SKM-1 treated with dmso at 0.1 percent for 144 hours (cell line): ENCODE results near the gene POLR2A.

Source experiments
- DNase-seq: peaks from one replicate; lab custom pipeline; 2025; ENCODE audit not compliant: unreplicated experiment; lab: John Stamatoyannopoulos, UW

POLR2A gene

DNA sequence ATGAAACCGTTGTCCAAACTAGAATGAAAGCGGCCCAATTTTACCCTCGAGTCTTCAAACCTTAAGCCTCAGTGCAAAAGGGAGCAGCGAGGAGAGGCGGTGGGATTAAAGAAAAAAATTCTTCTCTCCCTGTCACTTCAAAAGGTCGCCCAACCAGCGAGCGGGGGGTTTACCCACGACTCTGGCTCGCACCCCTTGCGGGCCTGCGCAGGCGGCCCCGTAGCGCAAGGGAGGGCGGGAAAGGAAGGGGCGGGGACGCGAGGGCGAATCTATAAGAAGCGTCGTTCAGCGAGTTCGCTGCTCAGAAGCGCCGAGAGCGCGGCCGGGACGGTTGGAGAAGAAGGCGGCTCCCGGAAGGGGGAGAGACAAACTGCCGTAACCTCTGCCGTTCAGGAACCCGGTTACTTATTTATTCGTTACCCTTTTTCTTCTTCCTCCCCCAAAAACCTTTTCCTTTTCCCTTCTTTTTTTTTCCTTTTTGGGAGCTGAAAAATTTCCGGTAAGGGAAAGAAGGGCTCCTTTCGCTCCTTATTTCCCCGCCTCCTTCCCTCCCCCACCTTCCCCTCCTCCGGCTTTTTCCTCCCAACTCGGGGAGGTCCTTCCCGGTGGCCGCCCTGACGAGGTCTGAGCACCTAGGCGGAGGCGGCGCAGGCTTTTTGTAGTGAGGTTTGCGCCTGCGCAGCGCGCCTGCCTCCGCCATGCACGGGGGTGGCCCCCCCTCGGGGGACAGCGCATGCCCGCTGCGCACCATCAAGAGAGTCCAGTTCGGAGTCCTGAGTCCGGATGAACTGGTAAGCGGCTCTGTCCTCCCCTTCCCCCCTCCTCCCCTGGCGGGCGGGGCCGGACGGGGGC, at the start of gene POLR2A:
TSS of gene POLR2A (plus strand) at position 300 of the 852 bp plus-strand sequence.
- peak; percentile 73 for DNase-seq

GRCh38 chr17:7435676-7436555, 48.2 kb upstream of the POLR2A start:
- peak; percentile 48 for DNase-seq

GRCh38 chr17:7436556-7437368, 47.4 kb upstream of the POLR2A start:
- DNase-seq = peak; percentile 20

DNA sequence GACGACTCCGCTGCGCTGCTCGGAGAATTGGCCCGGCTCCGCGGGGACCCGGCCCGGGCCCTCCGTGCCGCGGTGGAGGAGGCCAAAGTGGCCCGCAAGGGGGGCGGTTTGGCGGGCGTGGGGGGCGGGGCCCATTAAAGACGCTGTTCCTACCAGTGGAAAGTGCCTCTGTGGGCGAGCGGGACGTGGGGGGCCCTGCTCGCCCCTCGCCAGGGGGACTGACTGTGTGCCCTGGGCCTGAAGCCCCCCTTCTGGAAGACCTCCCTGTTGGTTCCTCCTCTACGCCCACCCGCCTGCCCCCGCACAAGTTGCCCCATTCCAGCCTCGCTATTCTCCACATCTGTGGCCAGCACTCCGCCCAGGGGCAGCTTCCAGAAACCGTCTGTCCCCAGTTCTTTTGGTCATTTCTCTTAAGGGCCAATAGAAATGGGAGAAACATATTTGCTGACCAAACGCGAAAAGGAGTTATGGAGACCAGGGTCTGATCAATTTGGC, 46.8 kb upstream of the POLR2A start:
- DNase-seq = no peak

DNA sequence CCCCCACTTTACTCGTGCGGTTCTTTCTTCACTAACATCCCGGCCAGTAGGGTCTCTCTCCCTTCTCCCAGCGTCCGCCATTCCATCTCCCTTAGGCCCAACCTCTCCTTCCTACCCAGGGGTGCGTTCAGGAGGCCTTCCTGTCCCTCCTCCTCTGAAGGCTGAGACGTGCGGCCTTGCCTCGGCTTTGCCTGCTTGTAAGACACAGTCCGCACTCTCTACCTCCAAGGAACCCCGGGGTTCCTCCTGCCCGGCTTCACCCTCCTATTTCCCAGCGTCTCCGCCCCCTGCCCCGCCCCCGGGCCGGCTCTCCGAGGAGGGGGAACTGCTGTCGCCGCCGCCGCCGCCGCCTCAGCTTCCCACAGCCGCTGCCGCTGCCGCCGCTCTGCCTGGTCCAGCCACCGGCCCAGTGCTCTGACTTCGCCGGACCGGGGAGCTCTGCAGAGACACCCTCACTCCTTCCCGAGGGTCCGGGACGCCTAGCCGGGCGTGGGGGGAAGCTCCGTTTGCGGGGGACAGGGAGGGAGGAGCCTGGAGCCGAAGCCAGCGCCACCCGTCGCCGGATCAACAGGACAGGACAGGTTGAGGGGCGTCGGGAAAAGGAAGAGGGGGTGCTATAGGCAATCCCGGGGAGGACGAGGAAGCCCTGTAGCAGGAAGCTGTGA, 46.1 kb upstream of the POLR2A start:
- no peak for DNase-seq

- no peak for DNase-seq
Observed at GRCh38 chr17:7438656-7439460, 45.3 kb upstream of the POLR2A start.

DNA sequence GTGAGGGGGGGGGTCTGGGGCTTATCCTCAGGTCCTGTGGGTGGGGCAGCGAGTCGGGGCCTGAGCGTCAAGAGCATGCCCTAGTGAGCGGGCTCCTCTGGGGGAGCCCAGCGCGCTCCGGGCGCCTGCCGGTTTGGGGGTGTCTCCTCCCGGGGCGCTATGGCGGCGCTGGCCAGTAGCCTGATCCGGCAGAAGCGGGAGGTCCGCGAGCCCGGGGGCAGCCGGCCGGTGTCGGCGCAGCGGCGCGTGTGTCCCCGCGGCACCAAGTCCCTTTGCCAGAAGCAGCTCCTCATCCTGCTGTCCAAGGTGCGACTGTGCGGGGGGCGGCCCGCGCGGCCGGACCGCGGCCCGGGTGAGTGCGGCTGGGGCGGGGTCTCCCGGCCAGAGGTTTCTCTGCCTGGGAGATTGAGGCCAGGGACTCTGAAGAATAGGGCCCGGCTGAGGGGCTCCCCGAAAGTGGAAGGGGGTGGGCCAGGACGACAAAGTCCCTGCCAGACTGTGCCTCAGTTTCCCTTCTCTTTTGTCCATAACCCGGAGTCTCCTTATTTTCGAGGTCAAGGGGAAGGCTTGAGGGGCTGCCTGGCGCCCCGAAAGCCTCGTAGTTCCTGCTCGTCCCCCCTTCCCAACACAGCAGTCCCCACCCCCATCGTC, 44.6 kb upstream of the POLR2A start, which contains the start of gene FGF11:
TSS of gene FGF11 (plus strand) at position 51 of the 651 bp plus-strand sequence. CDS start at position 160, 109 bp downstream.
- DNase-seq = no peak

DNA sequence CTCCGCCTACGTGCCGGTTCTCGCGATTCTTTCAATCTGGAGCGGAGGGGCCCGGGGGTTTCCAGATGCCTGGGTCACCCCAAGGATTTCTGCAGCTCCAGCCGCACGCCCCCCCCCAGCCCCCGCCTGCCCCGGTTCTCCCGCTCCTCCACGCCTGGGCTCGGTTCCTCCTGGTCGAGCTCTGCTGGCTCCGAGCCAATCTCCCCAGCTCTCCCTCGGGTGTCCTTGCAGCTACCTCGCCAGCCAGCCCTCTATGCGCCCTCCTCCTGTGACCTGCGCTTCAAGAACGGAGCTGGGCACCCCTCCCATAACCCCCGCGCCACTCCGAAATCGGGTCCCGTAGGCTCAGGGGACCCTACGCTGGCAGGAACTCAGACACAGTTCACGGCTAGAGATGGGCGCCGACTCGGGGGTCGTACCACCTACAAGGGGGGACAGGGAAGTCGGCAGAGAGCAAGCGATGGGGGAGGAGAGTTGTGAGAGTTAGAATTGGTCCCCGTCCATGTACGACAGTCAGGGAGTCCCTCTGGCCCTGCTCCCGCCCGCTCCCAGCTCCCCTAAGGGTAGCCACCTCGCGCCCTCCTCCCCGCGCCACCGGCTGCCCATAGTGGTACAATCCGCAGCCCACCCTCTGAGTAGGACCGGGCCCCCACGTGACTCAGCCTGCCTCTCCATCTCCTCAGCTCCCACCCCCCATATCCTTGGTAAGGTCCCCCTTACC, 43.9 kb upstream of the POLR2A start:
- DNase-seq = no peak

- no peak for DNase-seq
Observed at GRCh38 chr17:7440834-7441195, 43.4 kb upstream of the POLR2A start.

- DNase-seq = no peak
Observed at GRCh38 chr17:7441266-7441665, 42.9 kb upstream of the POLR2A start.

GRCh38 chr17:7442142-7442541, 42.0 kb upstream of the POLR2A start:
- no peak for DNase-seq

- DNase-seq = no peak
Observed at GRCh38 chr17:7443499-7444485, 40.4 kb upstream of the POLR2A start.

- no peak for DNase-seq
Observed at GRCh38 chr17:7444682-7445618, 39.2 kb upstream of the POLR2A start, which contains the start of gene CHRNB1. Gene CHRNB1 (plus strand): TSS chr17:7445061. CDS start chr17:7445128, 67 bp downstream.

DNA sequence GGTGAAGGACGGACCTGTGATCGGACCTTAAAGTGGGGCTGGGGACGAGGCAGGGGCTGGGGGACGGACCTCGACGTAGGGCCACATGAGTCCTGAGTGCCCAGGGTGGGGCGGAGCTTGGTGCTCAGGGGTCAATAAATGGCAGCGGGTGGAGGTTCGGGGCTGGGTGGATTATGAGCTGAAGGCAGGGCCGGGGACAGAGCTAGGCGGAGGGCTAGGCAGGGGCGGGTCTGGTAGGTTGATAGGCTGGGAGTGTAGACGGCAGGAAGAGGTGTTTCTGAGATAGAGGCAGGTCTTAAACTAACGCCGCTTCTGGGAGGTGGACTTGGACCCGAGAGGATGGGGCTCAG, 38.6 kb upstream of the POLR2A start:
- no peak for DNase-seq

DNA sequence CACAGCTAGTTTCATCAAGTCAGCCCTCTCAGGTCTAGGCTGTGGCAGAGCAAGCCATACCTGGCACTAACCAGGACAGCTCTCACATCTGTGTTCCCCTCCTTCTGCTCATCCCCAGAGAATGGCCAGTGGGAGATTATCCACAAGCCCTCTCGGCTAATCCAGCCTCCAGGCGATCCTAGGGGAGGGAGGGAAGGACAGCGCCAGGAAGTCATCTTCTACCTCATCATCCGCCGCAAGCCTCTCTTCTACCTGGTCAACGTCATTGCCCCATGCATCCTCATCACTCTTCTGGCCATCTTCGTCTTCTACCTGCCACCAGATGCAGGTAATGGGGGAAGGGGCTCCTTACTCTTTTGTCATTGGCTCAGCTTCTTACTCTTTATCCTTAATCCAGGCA, 35.7 kb upstream of the POLR2A start:
- DNase-seq = no peak

GRCh38 chr17:7459961-7460545, 24.1 kb upstream of the POLR2A start:
- DNase-seq = no peak
